GM12875 (cell line): Measurements from ENCODE around the gene AGAP1.

Source experiments
- H3K4me3 ChIP-seq: one replicate; pipeline ENCODE4 v1.5.1; 2011; ENCODE audit warnings: low read depth, low read length, control low read depth
- CTCF ChIP-seq: IDR thresholded peaks from 2 replicates; pipeline ENCODE4 v1.5.1; 2011; ENCODE audit warnings: low read depth, mild to moderate bottlenecking, control low read depth, inconsistent platforms, low read length, moderate library complexity, borderline replicate concordance; ENCODE audit not compliant: insufficient read depth

Gene AGAP1

DNA sequence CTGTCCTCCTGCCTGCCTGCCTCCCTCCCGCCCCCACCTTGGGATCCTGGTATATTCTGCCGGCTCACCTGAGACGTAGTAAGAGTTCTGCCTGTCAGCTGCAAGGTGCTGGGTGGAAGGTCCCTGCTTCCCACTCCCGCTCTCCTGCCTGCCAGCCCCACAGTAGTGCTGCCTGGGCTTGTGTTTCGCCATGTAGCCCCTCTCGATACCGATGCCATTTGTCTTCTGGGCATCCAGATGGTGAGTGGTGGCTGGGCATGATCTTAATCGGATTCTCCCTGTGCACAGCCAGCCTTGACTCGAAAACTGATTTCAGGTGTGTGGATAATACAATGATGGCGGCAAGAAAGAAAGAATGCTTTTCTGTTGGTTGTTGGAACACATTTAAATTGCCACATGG is 184.9 kb downstream of the AGAP1 start:
- no peak overlapping the region for H3K4me3 ChIP-seq
- no peak for TF ChIP-seq CTCF

- TF ChIP-seq CTCF, result no peak
Measured at GRCh38 chr2:235679471-235679870, 185.6 kb downstream of the AGAP1 start.

GRCh38 chr2:235685024-235685721 is 191.3 kb downstream of the AGAP1 start:
- no peak for TF ChIP-seq CTCF
- no peak overlapping the region for H3K4me3 ChIP-seq

More at GRCh38 chr2:235679471-235679870, 185.6 kb downstream of the AGAP1 start:
- no peak overlapping the region for H3K4me3 ChIP-seq

DNA sequence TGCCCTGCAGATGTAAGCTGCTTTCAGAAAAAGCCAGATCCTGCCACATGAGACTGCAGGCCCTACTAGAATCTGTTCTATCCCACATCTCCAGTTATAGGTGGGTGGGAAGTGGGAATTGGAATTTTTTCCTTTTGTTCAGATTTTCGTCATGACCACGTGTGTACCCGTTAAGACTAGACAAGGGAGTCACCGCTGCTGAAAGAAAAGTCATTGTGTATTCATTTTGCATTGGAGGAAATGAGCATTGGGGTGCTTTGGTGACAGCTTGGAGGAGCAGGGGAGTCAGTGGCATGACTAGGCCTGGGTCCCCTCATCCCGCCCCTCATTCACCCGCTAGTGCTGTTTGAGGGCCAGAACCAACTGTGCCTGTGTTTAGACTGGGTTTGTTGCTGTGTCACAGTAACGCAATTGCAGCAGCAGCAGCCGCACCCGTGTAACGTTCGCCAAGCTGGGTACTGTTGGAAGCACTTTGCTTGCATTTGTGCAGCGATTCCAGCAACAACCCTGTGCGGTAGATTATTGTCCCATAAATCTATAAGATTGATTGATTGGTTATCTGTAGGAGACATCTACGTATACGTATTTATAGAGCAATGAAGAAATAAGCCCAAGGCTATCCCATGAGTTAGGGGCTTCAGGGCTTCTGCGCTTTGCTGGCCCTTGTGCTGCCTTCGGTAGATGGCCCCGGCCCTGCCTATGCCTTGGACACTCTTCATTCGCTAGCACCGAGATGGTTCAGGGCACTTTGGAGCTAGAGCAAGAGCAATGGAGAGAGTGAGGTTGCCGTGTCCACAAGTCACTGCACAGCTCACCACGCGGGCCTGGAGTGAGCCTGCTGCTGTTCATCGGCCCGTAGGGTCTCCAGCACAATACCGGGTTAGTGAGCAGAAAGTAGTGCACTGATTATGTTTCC is 194.9 kb downstream of the AGAP1 start:
- H3K4me3 ChIP-seq, result no peak overlapping the region
- no peak for TF ChIP-seq CTCF

DNA sequence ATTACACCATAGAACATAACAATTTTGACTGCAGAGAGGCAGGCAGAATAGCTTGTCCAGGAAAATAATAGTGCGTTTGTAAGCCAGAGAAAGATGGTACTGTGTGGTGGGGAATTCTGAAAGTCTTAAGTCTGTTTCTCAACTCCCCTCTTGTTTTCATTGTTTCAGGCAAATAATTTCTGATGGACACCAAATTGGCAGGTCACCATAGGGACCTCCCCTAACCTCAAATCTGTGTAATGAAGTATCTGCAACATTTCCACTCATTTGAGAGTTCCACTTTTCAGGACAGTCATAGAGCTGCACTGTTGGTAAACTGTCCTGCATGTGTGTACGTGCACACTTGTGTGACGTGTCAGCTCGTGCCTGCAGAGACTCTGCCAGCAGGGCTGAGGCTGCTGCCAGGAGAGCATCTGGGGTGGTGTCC is 195.6 kb downstream of the AGAP1 start:
- no peak for TF ChIP-seq CTCF

DNA sequence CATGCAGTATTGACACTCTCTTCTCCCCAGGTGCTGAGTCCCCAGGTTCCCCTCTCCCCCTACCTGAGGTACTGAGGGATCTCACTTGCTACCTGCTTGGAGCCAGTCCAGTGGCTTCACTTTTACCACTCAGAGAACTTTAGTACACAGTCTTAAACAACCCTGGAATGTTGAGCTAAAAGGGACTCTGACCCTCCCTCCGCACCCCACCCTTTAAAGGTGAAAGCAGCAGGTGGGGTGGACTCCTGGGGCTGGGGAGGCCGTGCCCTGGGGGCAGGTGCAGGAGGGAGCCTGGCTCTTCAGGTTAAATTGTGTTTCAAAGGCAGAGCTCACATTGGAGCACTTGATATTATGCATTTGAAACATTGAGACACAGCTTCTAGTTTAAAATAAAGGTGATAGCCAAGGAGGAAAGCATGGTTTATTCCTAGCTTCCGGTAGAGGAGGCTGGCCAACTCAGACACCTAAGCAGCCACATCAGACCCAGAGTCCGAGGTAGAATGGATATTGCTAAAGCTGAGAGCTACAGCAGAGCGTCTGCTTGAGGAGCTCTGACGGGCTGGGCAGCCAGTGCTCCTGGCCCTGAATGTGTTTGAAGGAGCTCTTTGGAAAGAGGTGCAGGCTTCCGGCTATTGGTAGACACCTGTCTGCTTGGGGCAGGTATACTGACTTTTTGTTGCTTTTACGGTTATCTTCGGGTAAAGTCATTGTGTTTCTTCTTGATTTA is 196.4 kb downstream of the AGAP1 start:
- no peak overlapping the region for H3K4me3 ChIP-seq
- no peak for TF ChIP-seq CTCF

More for the DNA sequence above, 195.6 kb downstream of the AGAP1 start:
- no peak overlapping the region for H3K4me3 ChIP-seq
